KMS-11 (cell line): ENCODE data around the gene MTCP1.
A peak's percentile ranks its signal among the peaks of the same experiment; 100 is the strongest.

Experiments used
- H2AFZ ChIP-seq: fragments of 200-600 bp; sonication (generic); 2 replicates; pipeline ENCODE4 v1.6.1; 2016; ENCODE audit warnings: antibody characterized with exemption, mixed run types, low read depth
- H3K27ac ChIP-seq: fragments of 200-600 bp; sonication (generic); 2 replicates; pipeline ENCODE4 v1.6.1; 2016; ENCODE audit warnings: mild to moderate bottlenecking, mixed run types
- H3K27me3 ChIP-seq: fragments of 200-600 bp; sonication (generic); 2 replicates; pipeline ENCODE4 v1.6.1; 2017; ENCODE audit warnings: mild to moderate bottlenecking, low read depth, mixed run types, moderate library complexity; ENCODE audit not compliant: insufficient read depth
- H3K36me3 ChIP-seq: fragments of 200-600 bp; sonication (generic); 2 replicates; pipeline ENCODE4 v1.6.1; 2017; ENCODE audit warnings: mild to moderate bottlenecking, mixed run types; ENCODE audit not compliant: insufficient read depth
- H3K4me1 ChIP-seq: fragments of 200-600 bp; sonication (generic); 2 replicates; pipeline ENCODE4 v1.6.1; 2016; ENCODE audit warnings: mild to moderate bottlenecking, low read depth, mixed run types; ENCODE audit not compliant: poor library complexity, severe bottlenecking
- H3K4me2 ChIP-seq: fragments of 200-600 bp; sonication (generic); 2 replicates; pipeline ENCODE4 v1.7.0; 2016; ENCODE audit warnings: mild to moderate bottlenecking, mixed run types
- H3K4me3 ChIP-seq: fragments of 200-600 bp; sonication (generic); IDR thresholded peaks from 2 replicates; pipeline ENCODE4 v1.6.1; 2017; ENCODE audit warnings: low read depth, low read length, mixed read lengths; ENCODE audit not compliant: insufficient read depth
- H3K79me2 ChIP-seq: fragments of 200-600 bp; sonication (generic); 2 replicates; pipeline ENCODE4 v1.6.1; 2016; ENCODE audit warnings: low read depth, mixed run types; ENCODE audit not compliant: insufficient read depth
- H3K9ac ChIP-seq: fragments of 200-600 bp; sonication (generic); 2 replicates; pipeline ENCODE4 v1.6.1; 2016; ENCODE audit warnings: mild to moderate bottlenecking, mixed run types
- H4K20me1 ChIP-seq: fragments of 200-600 bp; sonication (generic); 2 replicates; pipeline ENCODE4 v1.6.1; 2016; ENCODE audit warnings: mild to moderate bottlenecking, mixed run types; ENCODE audit not compliant: insufficient read depth
- TF ChIP-seq, protein P1 (sequence below): fragments of 200-600 bp; sonication (generic); conservative IDR thresholded peaks from 2 replicates; pipeline ENCODE4 v1.6.1; 2017; ENCODE audit warnings: low read depth, mild to moderate bottlenecking, antibody characterized with exemption, low read length, moderate library complexity, mixed read lengths

The MTCP1 gene

GRCh38 chrX:155028129-155028528 lies 42.8 kb downstream of the MTCP1 start:
- H3K9ac ChIP-seq, result peak overlapping the region; percentile 77
- H4K20me1 ChIP-seq, result no peaks in the 10 kb centered on the region
- H3K4me3 ChIP-seq, result no peak overlapping the region
- H2AFZ ChIP-seq, result peak overlapping the region; percentile 12; the same call in 1 of the 2 replicates
- TF ChIP-seq, protein P1, sequence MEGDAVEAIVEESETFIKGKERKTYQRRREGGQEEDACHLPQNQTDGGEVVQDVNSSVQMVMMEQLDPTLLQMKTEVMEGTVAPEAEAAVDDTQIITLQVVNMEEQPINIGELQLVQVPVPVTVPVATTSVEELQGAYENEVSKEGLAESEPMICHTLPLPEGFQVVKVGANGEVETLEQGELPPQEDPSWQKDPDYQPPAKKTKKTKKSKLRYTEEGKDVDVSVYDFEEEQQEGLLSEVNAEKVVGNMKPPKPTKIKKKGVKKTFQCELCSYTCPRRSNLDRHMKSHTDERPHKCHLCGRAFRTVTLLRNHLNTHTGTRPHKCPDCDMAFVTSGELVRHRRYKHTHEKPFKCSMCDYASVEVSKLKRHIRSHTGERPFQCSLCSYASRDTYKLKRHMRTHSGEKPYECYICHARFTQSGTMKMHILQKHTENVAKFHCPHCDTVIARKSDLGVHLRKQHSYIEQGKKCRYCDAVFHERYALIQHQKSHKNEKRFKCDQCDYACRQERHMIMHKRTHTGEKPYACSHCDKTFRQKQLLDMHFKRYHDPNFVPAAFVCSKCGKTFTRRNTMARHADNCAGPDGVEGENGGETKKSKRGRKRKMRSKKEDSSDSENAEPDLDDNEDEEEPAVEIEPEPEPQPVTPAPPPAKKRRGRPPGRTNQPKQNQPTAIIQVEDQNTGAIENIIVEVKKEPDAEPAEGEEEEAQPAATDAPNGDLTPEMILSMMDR, result no peak
- no peaks in the 10 kb centered on the region for H3K36me3 ChIP-seq
- H3K27me3 ChIP-seq, result no peaks in the 10 kb centered on the region
- H3K4me1 ChIP-seq, result peaks cover 28% of the 10 kb centered on the region
- H3K27ac ChIP-seq, result peak overlapping the region; percentile 91
- peak overlapping the region; percentile 53 for H3K4me2 ChIP-seq
- H3K79me2 ChIP-seq, result peaks cover 18% of the 10 kb centered on the region; the same call in 1 of the 2 replicates

- H2AFZ ChIP-seq, result peak overlapping the region; percentile 12
- H3K27me3 ChIP-seq, result no peaks in the 10 kb centered on the region
- peaks cover 28% of the 10 kb centered on the region for H3K4me1 ChIP-seq
- no peaks in the 10 kb centered on the region for H3K36me3 ChIP-seq
- no peaks in the 10 kb centered on the region for H4K20me1 ChIP-seq
- H3K4me3 ChIP-seq, result no peak overlapping the region
- H3K9ac ChIP-seq, result peak overlapping the region; percentile 77
- peak overlapping the region; percentile 91 for H3K27ac ChIP-seq
- H3K79me2 ChIP-seq, result peaks cover 18% of the 10 kb centered on the region; the same call in 1 of the 2 replicates
- peak overlapping the region; percentile 53 for H3K4me2 ChIP-seq
- TF ChIP-seq, protein P1, result no peak
These were observed 43.3 kb downstream of the MTCP1 start for GRCh38 chrX:155027509-155028066.

GRCh38 chrX:155026727-155027508 lies 44.0 kb downstream of the MTCP1 start, which contains the start of gene FUNDC2:
FUNDC2 (plus strand) TSS chrX:155026844; CDS start chrX:155026939, 95 bp downstream.
- Histone ChIP-seq H3K4me2 (peak within 1 kb of the TSS; percentile 53), H3K27ac (peak within 1 kb of the TSS; percentile 91), H3K4me3 (no peak within 1 kb of the TSS), H3K9ac (peak within 1 kb of the TSS; percentile 77), H4K20me1 (no peaks in the 10 kb centered on the region), H3K79me2 (peaks cover 18% of the 10 kb centered on the region; the same call in 1 of the 2 replicates), H3K27me3 (no peaks in the 10 kb centered on the region), H3K36me3 (no peaks in the 10 kb centered on the region), H2AFZ (peak within 1 kb of the TSS; percentile 64), H3K4me1 (peaks cover 28% of the 10 kb centered on the region)
- TF ChIP-seq, protein P1, result no peak

- Histone ChIP-seq H3K27me3 (no peaks in the 10 kb centered on the region), H3K4me3 (no peak overlapping the region), H2AFZ (peak overlapping the region; percentile 64), H4K20me1 (no peaks in the 10 kb centered on the region), H3K79me2 (peaks cover 14% of the 10 kb centered on the region; the same call in 1 of the 2 replicates), H3K36me3 (no peaks in the 10 kb centered on the region), H3K4me1 (peaks cover 25% of the 10 kb centered on the region), H3K9ac (peak overlapping the region; percentile 46; the same call in 1 of the 2 replicates), H3K27ac (peak overlapping the region; percentile 91), H3K4me2 (peak overlapping the region; percentile 46)
- TF ChIP-seq, protein P1, result no peak
These were observed 44.6 kb downstream of the MTCP1 start for GRCh38 chrX:155026420-155026726.
